GM12878 (cell line): ENCODE measurements around the gene KRTAP5-11. TPM values are rescaled to one million over a fixed set of nuclear protein-coding genes. Genes with fewer than 3 reads are reported as not detected.

Experiments
- ATAC-seq: fragments of 200-7000 bp; cut with Tn5 transposase; 3 replicates; pipeline ENCODE4 v1.9.1; 2020; ENCODE audit warnings: mild to moderate bottlenecking, moderate library complexity
- BruUV-seq: library from RNA; stranded (reverse); fragments of 400-500 nt; replicated peaks from 2 replicates; lab custom pipeline; 2021; lab: Mats Ljungman, UMichigan
- CTCF ChIA-PET: fragments of 300-600 bp; sonication (Branson Sonifier 250); formaldehyde crosslinking; extraction: SDS; loops from one replicate; lab custom pipeline; 2021; ENCODE audit warnings: inconsistent platforms; lab: Yijun Ruan, JAX
- POLR2A ChIA-PET: fragments of 350-600 bp; formaldehyde crosslinking; extraction: SDS; loops from one replicate; lab custom pipeline; 2021; ENCODE audit warnings: inconsistent platforms; lab: Charles Lee
- RAD21 ChIA-PET: fragments of 300-600 bp; sonication (Branson Sonifier 250); formaldehyde crosslinking; loops from one replicate; lab custom pipeline; 2023; ENCODE audit warnings: antibody characterized with exemption; ENCODE audit not compliant: unreplicated experiment; lab: Charles Lee
- SMC1A ChIA-PET: fragments of 300-600 bp; sonication (Branson Sonifier 250); formaldehyde crosslinking; loops from one replicate; lab custom pipeline; 2023; ENCODE audit not compliant: unreplicated experiment, uncharacterized antibody; lab: Charles Lee
- DNase-seq: peaks from one replicate; pipeline ENCODE4 v3.0.0-alpha.2; 2011; ENCODE audit warnings: low read depth, low spot score
- FAIRE-seq: peaks from 3 replicates; lab custom pipeline; 2011; peaks lifted over from hg19 to GRCh38; lab: Jason Lieb, UNC
- H2AFZ ChIP-seq: 2 replicates; pipeline ENCODE4 v1.6.0; 2011; ENCODE audit warnings: low read depth, low read length, control low read depth; ENCODE audit not compliant: control insufficient read depth
- H3K27ac ChIP-seq: 2 replicates; pipeline ENCODE4 v1.5.1; 2011; ENCODE audit warnings: control low read depth; ENCODE audit not compliant: control insufficient read depth, insufficient read depth
- H3K27me3 ChIP-seq, 2 experiments: replicated peaks in 1 of 2; 2 replicates each; pipeline versions ENCODE4 v1.6.0 to v1.6.1; 2011; ENCODE audit warnings: low read length in 1 of 2; ENCODE audit not compliant: control insufficient read depth in 2 of 2, insufficient read depth in 2 of 2
- H3K36me3 ChIP-seq, 2 experiments: 2 replicates each; pipeline ENCODE4 v1.5.1; 2011; ENCODE audit warnings: low read length in 1 of 2; ENCODE audit not compliant: control insufficient read depth in 2 of 2, insufficient read depth in 2 of 2
- H3K4me1 ChIP-seq: 2 replicates; pipeline ENCODE4 v1.6.1; 2011; ENCODE audit warnings: mild to moderate bottlenecking, low read length, moderate library complexity, mixed read lengths; ENCODE audit not compliant: control insufficient read depth, insufficient read depth
- H3K4me2 ChIP-seq: 2 replicates; pipeline ENCODE4 v1.6.0; 2011; ENCODE audit warnings: control low read depth; ENCODE audit not compliant: control insufficient read depth, insufficient read depth
- H3K4me3 ChIP-seq: fragments of 200-600 bp; sonication (generic); 2 replicates; pipeline ENCODE4 v1.5.1; 2016
- H3K79me2 ChIP-seq: 2 replicates; pipeline ENCODE4 v1.6.0; 2011; ENCODE audit warnings: low read length; ENCODE audit not compliant: control insufficient read depth, insufficient read depth
- H3K9ac ChIP-seq: 2 replicates; pipeline ENCODE4 v1.8.0; 2011; ENCODE audit warnings: low read length, control low read depth, mixed read lengths; ENCODE audit not compliant: control insufficient read depth, insufficient read depth
- H3K9me3 ChIP-seq: replicated peaks from 3 replicates; pipeline ENCODE4 v1.5.1; 2011; ENCODE audit warnings: mild to moderate bottlenecking, low read length; ENCODE audit not compliant: control insufficient read depth, insufficient read depth
- H4K20me1 ChIP-seq: 2 replicates; pipeline ENCODE4 v1.6.0; 2011; ENCODE audit not compliant: control insufficient read depth, insufficient read depth
- NR2F1 ChIP-seq: fragments of 450-650 bp; conservative IDR thresholded peaks from 2 replicates; pipeline ENCODE4 v1.6.1; 2017; ENCODE audit warnings: mild to moderate bottlenecking
- POLR2AphosphoS2 ChIP-seq: IDR thresholded peaks from 2 replicates; pipeline ENCODE4 v1.6.1; 2011; ENCODE audit warnings: low read depth, mild to moderate bottlenecking, low read length, improper control_type of control experiment, moderate library complexity
- WGBS: methylation state at CpG from one replicate; pipeline ENCODE4 v1.1.6; 2016; ENCODE audit warnings: low lambda C conversion rate; ENCODE audit not compliant: insufficient replicate concordance, insufficient coverage; ENCODE audit errors: missing lambda C conversion rate; 5-methylcytosine and 5-hydroxymethylcytosine counted together
- in situ Hi-C: fragments of 300-500 bp; cut with MboI; formaldehyde crosslinking; loops from 9 replicates; pipeline ENCODE4 v1.14.3; 2018; ENCODE audit warnings: mixed read lengths
- intact Hi-C: fragments of 100-400 bp; cut with micrococcal nuclease; formaldehyde crosslinking; loops from one replicate; pipeline ENCODE4 v1.14.2; 2022; ENCODE audit not compliant: unreplicated experiment
- polyA plus RNA-seq, 11 experiments: library from polyadenylated mRNA; depleted of rRNA in 4 of 11; unstranded in 6 of 11; stranded (reverse) in 5 of 11; fragments of >200 nt; fragmentation: Nextera tagmentation in 4 of 11; fragmentation: Illumina TruSeq in 1 of 11; extraction: Ambion mirVana in 4 of 11; extraction: Trizol in 1 of 11; gene quantifications; 1 replicate in 1 of 11; 2 replicates in 10 of 11; pipeline versions ENCODE4 v1.2.1 to v1.2.3, GENCODE V29; 2011 to 2016; ENCODE audit warnings: inconsistent platforms in 2 of 11, missing spikeins in 2 of 11, low read depth in 1 of 11
- total RNA-seq, 4 experiments: library from RNA; depleted of rRNA in 3 of 4; stranded (reverse); fragments of >200 nt in 3 of 4; fragmentation: Illumina TruSeq in 1 of 4; extraction: Trizol in 1 of 4; gene quantifications; 2 replicates each; pipeline versions ENCODE4 v1.2.1 to v1.2.3, GENCODE V29; 2013 to 2021
- TF ChIP-seq, protein P1 (sequence below): fragments of 450-650 bp; IDR thresholded peaks from 2 replicates; pipeline ENCODE4 v1.6.1; 2017; ENCODE audit warnings: antibody characterized with exemption, mild to moderate bottlenecking, moderate library complexity

KRTAP5-11 gene
- total and polyA plus RNA-seq, 10 of the 15 experiments (the other 5 are each of a cell fraction or from before 2014, with no cell fraction given) = not detected

- in situ Hi-C loops (no loop called here), intact Hi-C loops (loop anchor here (10.0 kb wide), 1 partner anchor 140 kb away; no protein-coding TSS in a partner anchor)
- 45% methylated on average over 4 of the region's 4 CpGs for WGBS
- Histone ChIP-seq H3K9ac (no peak overlapping the region), H3K9me3 (no peaks in the 10 kb centered on the region), H2AFZ (no peak overlapping the region), H3K36me3 (no peaks in the 10 kb centered on the region), H4K20me1 (no peaks in the 10 kb centered on the region), H3K27ac (no peak overlapping the region), H3K4me3 (no peak overlapping the region), H3K79me2 (no peaks in the 10 kb centered on the region), H3K4me1 (no peaks in the 10 kb centered on the region), H3K27me3 (no peaks in the 10 kb centered on the region), H3K4me2 (no peak overlapping the region)
- ATAC-seq (no peak), DNase-seq (no peak), FAIRE-seq (no peak)
- ChIA-PET SMC1A (no interaction called here), RAD21 (interaction anchor here (0.9 kb wide), 1 partner anchor 77 kb away, joined by 5 read pairs; no protein-coding TSS in a partner anchor), CTCF (interaction anchor here (1.1 to 1.9 kb wide), 5 partner anchors 16 to 191 kb away, joined by 3 to 8 read pairs (median 5); no protein-coding TSS in a partner anchor), POLR2A (no interaction called here)
- TF ChIP-seq NR2F1 (no peak), POLR2AphosphoS2 (no peak)
- TF ChIP-seq, protein P1, sequence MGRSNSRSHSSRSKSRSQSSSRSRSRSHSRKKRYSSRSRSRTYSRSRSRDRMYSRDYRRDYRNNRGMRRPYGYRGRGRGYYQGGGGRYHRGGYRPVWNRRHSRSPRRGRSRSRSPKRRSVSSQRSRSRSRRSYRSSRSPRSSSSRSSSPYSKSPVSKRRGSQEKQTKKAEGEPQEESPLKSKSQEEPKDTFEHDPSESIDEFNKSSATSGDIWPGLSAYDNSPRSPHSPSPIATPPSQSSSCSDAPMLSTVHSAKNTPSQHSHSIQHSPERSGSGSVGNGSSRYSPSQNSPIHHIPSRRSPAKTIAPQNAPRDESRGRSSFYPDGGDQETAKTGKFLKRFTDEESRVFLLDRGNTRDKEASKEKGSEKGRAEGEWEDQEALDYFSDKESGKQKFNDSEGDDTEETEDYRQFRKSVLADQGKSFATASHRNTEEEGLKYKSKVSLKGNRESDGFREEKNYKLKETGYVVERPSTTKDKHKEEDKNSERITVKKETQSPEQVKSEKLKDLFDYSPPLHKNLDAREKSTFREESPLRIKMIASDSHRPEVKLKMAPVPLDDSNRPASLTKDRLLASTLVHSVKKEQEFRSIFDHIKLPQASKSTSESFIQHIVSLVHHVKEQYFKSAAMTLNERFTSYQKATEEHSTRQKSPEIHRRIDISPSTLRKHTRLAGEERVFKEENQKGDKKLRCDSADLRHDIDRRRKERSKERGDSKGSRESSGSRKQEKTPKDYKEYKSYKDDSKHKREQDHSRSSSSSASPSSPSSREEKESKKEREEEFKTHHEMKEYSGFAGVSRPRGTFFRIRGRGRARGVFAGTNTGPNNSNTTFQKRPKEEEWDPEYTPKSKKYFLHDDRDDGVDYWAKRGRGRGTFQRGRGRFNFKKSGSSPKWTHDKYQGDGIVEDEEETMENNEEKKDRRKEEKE = no peak
- no TSS peak for BruUV-seq
These were observed 18.2 kb downstream of the KRTAP5-11 start for GRCh38 chr11:71564430-71564829.
